GM12873 (cell line): ENCODE measurements around the gene SLC7A6OS.

Experiments
- TF ChIP-seq, protein P1 (sequence below): IDR thresholded peaks from 2 replicates; pipeline ENCODE4 v1.5.1; 2012; ENCODE audit warnings: low read depth, mild to moderate bottlenecking, moderate library complexity, low read length, control low read depth; ENCODE audit not compliant: insufficient read depth; ENCODE audit errors: missing control alignments

SLC7A6OS gene

DNA sequence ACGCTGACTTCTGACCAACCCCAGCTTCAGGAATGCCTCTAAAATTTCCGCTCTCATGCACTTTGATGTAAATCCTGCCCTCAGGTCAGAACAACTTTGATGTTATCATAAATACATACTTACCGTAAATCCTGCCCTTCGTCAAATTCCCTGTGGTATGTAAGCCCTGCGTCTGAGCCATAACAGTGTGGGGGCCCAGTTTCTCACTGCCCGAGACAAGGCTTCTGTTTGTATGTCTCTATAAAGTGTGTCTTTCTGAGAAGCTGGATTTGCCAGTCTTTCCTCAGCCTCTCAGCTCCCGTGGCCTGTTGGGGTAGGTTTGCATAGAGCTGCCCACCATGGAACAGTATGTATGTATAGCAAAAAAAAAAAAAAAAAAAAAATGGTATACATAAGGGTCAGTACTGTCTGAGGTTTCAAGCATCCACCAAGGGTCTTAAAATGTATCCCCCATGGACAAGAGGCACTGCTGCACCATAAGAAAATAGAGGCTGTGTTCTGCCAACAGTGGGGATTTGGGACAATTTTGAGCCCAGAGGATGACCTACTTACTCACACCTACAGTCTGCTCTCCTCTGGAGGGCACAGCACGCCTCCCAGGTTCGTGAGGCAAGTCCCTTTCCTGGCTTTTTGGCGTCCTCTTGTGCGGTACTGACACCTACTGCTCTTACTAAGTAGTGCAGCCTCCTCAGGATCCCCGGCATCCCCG lies 17.6 kb upstream of the SLC7A6OS start:
- TF ChIP-seq, protein P1, sequence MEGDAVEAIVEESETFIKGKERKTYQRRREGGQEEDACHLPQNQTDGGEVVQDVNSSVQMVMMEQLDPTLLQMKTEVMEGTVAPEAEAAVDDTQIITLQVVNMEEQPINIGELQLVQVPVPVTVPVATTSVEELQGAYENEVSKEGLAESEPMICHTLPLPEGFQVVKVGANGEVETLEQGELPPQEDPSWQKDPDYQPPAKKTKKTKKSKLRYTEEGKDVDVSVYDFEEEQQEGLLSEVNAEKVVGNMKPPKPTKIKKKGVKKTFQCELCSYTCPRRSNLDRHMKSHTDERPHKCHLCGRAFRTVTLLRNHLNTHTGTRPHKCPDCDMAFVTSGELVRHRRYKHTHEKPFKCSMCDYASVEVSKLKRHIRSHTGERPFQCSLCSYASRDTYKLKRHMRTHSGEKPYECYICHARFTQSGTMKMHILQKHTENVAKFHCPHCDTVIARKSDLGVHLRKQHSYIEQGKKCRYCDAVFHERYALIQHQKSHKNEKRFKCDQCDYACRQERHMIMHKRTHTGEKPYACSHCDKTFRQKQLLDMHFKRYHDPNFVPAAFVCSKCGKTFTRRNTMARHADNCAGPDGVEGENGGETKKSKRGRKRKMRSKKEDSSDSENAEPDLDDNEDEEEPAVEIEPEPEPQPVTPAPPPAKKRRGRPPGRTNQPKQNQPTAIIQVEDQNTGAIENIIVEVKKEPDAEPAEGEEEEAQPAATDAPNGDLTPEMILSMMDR = peak; percentile 98

DNA sequence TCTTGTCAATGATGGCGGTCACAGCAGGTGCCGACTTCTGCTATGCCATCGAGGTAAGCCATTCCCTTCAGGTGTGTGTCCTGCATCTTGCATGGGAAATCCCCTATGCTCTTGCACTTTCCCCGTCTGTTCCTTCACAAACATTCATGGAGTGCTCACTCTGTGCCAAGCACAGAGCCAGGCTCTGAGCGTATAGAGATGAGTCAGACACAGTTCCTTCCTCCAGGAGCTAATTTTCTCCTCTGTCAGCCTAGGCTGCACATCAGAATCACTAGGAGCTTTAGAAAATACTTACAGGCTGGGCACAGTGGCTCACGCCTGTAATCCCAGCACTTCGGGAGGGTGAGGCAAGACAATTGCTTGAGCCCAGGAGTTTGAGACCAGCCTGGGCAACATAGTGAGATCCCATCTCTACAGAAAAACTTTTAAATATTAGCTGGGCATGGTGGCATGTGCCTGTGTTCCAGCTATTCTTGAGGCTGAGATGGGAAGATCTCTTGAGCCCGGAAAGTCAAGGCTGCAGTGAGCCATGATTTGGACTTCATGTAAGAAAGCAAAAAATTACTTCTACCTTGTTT lies 14.1 kb upstream of the SLC7A6OS start:
- TF ChIP-seq, protein P1 = no peak

DNA sequence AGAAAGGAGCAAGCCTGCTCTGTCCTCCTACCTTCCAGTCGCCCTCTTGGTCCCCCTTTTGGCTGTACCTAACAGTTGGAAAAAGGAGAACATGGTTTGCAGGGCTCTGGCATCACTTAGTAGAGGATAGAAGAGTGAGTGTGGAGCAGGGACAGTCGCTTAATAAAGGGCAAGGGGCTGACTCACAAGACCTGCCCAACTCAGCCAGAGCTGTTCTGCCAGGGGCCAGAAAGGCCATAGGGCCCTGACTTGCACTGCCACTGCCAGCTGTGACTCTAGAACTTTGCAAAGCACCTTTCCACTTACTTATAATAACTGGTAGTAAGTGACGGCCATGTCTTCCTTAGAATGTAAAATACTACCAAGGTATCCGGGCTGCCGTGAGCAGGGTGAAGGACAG lies 13.6 kb upstream of the SLC7A6OS start:
- TF ChIP-seq, protein P1 = no peak

DNA sequence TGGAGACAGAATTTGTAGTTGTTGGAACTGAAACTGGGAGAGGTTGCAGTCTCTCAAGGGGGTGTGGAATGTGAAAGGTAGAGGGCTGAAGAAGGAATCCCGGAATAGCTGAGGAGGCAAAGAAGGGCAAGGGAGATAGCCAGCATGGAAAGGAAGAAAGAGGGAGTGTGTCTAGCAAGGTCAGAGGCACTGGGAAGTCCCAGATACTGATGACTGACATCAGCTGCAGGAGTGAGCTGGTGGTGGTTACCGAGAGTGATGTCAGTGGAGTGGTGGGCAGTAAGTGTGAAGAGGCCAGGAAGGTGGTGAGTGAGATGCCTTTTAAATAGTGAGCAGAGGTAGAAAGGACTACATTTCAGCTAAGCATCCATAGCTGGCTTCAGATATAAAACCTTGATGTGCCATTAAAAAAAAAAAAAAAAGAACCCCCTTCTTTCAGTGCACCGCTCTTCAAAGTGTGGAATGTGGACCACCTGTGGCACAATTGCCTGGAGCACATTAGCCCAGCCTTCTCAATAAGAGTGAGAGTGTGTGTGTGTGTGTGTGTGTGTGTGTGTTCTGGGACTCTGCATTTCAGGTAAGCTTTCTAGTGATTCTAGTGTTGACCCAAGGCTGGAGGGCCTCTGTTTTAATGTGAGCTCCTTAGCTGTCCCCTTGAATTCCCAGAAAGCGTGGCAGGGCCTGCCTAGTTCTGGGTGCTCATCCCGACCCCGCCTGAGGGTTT lies 8.6 kb upstream of the SLC7A6OS start:
- TF ChIP-seq, protein P1 = no peak

- TF ChIP-seq, protein P1 = no peak
Observed at GRCh38 chr16:68313116-68313515, 2.4 kb upstream of the SLC7A6OS start.

- TF ChIP-seq, protein P1 = no peak
Observed at GRCh38 chr16:68310437-68310773, 341 bp downstream of the SLC7A6OS start.

DNA sequence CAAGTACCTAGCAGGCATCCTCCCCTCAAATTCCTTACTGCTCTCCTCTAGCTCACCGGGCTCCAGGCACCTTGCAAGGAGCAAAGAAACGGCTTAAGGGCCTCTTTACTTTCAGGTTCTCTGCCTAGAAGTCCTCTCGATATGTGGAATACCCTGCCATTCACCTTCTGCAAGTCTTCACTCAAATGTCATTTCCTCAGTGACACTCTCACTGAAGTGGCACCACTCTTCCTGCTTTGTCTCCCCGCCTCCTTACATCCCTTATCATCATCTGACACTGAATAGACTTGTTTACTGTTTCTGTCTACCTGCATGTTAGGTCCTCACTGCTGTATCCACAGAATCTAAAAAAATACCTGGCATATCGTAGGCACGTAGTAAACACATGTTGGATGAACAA lies 947 bp downstream of the SLC7A6OS start:
- TF ChIP-seq, protein P1 = no peak
